ENCODE data around the gene GJB3. TPM values are rescaled to one million over a fixed set of nuclear protein-coding genes. Genes with fewer than 3 reads are reported as not detected.

Gene GJB3
- total RNA-seq, 2 donors from 2014 or later: not detected

GRCh38 chr1:34749992-34750391 lies 31.0 kb upstream of the GJB3 start:
- Mint-ChIP-seq H3K27me3 (ENCODE audit: low read depth) (peaks cover 7% of the 10 kb centered on the region), H3K4me3 (no peak overlapping the region), H3K36me3 (ENCODE audit: insufficient read depth in 2 of 2) (no peaks in the 10 kb centered on the region), H3K9me3 (no peaks in the 10 kb centered on the region), H3K27ac (no peak overlapping the region), H3K4me1 (ENCODE audit: low read depth) (no peaks in the 10 kb centered on the region)
- no peak for ATAC-seq (replicated peaks in 1 of 2)
- DNase-seq: no peak

- Mint-ChIP-seq H3K27me3 (ENCODE audit: low read depth) (peaks cover 7% of the 10 kb centered on the region), H3K4me1 (ENCODE audit: low read depth) (no peaks in the 10 kb centered on the region), H3K27ac (no peak overlapping the region), H3K4me3 (no peak overlapping the region), H3K36me3 (ENCODE audit: insufficient read depth in 2 of 2) (no peaks in the 10 kb centered on the region), H3K9me3 (no peaks in the 10 kb centered on the region)
- no peak for ATAC-seq (replicated peaks in 1 of 2)
- no peak for DNase-seq
These were observed 30.4 kb upstream of the GJB3 start for GRCh38 chr1:34750610-34751009.

- no peaks in the 10 kb centered on the region for H3K36me3 Mint-ChIP-seq (ENCODE audit: insufficient read depth in 2 of 2)
- H3K9me3 Mint-ChIP-seq: no peaks in the 10 kb centered on the region
- H3K4me3 Mint-ChIP-seq: no peak overlapping the region
- H3K27me3 Mint-ChIP-seq (ENCODE audit: low read depth): peaks cover 7% of the 10 kb centered on the region
- no peaks in the 10 kb centered on the region for H3K4me1 Mint-ChIP-seq (ENCODE audit: low read depth)
- H3K27ac Mint-ChIP-seq: no peak overlapping the region
- DNase-seq (no peak), ATAC-seq (replicated peaks in 1 of 2) (no peak)
These were observed 27.9 kb upstream of the GJB3 start for GRCh38 chr1:34753163-34753562.

GRCh38 chr1:34754964-34755637 lies 25.9 kb upstream of the GJB3 start, which contains the start of gene GJB5:
GJB5 (plus strand) TSS chr1:34755047; CDS start chr1:34757331, 2,284 bp downstream.
- ATAC-seq (replicated peaks in 1 of 2) (no peak), DNase-seq (no peak)
- Mint-ChIP-seq H3K27ac (no peak within 1 kb of the TSS), H3K4me3 (no peak within 1 kb of the TSS), H3K27me3 (ENCODE audit: low read depth) (no peaks in the 10 kb centered on the region), H3K36me3 (ENCODE audit: insufficient read depth in 2 of 2) (no peaks in the 10 kb centered on the region), H3K4me1 (ENCODE audit: low read depth) (no peaks in the 10 kb centered on the region), H3K9me3 (no peaks in the 10 kb centered on the region)

- H3K36me3 Mint-ChIP-seq (ENCODE audit: insufficient read depth in 2 of 2): no peaks in the 10 kb centered on the region
- no peaks in the 10 kb centered on the region for H3K27me3 Mint-ChIP-seq (ENCODE audit: low read depth)
- H3K9me3 Mint-ChIP-seq: no peaks in the 10 kb centered on the region
- H3K27ac Mint-ChIP-seq: no peak overlapping the region
- DNase-seq (no peak), ATAC-seq (replicated peaks in 1 of 2) (no peak)
- no peak overlapping the region for H3K4me3 Mint-ChIP-seq
- H3K4me1 Mint-ChIP-seq (ENCODE audit: low read depth): no peaks in the 10 kb centered on the region
These were observed 25.1 kb upstream of the GJB3 start for GRCh38 chr1:34755961-34756360.

- Mint-ChIP-seq H3K27me3 (ENCODE audit: low read depth) (no peaks in the 10 kb centered on the region), H3K4me3 (no peak overlapping the region), H3K9me3 (no peaks in the 10 kb centered on the region), H3K4me1 (ENCODE audit: low read depth) (no peaks in the 10 kb centered on the region), H3K27ac (no peak overlapping the region), H3K36me3 (ENCODE audit: insufficient read depth in 2 of 2) (no peaks in the 10 kb centered on the region)
- no peak for DNase-seq
- no peak for ATAC-seq (replicated peaks in 1 of 2)
These were observed 23.6 kb upstream of the GJB3 start for GRCh38 chr1:34757386-34757785.

- no peak overlapping the region for H3K4me3 Mint-ChIP-seq
- H3K27me3 Mint-ChIP-seq (ENCODE audit: low read depth): peaks cover 9% of the 10 kb centered on the region
- H3K9me3 Mint-ChIP-seq: no peaks in the 10 kb centered on the region
- H3K27ac Mint-ChIP-seq: no peak overlapping the region
- no peak for ATAC-seq (replicated peaks in 1 of 2)
- H3K4me1 Mint-ChIP-seq (ENCODE audit: low read depth): no peaks in the 10 kb centered on the region
- no peaks in the 10 kb centered on the region for H3K36me3 Mint-ChIP-seq (ENCODE audit: insufficient read depth in 2 of 2)
- DNase-seq: no peak
These were observed 22.3 kb upstream of the GJB3 start for GRCh38 chr1:34758751-34759150.

GRCh38 chr1:34759503-34760357 lies 21.3 kb upstream of the GJB3 start, which contains the start of gene GJB4:
GJB4 (plus strand) TSS chr1:34759740; CDS start chr1:34761255, 1,515 bp downstream.
- Mint-ChIP-seq H3K4me1 (ENCODE audit: low read depth) (no peaks in the 10 kb centered on the region), H3K36me3 (ENCODE audit: insufficient read depth in 2 of 2) (no peaks in the 10 kb centered on the region)
- ATAC-seq (replicated peaks in 1 of 2): no peak

GRCh38 chr1:34761176-34761761 lies 19.7 kb upstream of the GJB3 start:
- no peaks in the 10 kb centered on the region for H3K4me1 Mint-ChIP-seq (ENCODE audit: low read depth)
- no peaks in the 10 kb centered on the region for H3K36me3 Mint-ChIP-seq (ENCODE audit: insufficient read depth in 2 of 2)
- no peak overlapping the region for H3K27ac Mint-ChIP-seq
- ATAC-seq (replicated peaks in 1 of 2) (no peak), DNase-seq (no peak)
- no peak overlapping the region for H3K4me3 Mint-ChIP-seq
- no peaks in the 10 kb centered on the region for H3K9me3 Mint-ChIP-seq
- H3K27me3 Mint-ChIP-seq (ENCODE audit: low read depth): peaks cover 10% of the 10 kb centered on the region

More at GRCh38 chr1:34759503-34760357, 21.3 kb upstream of the GJB3 start, which contains the start of gene GJB4:
- Mint-ChIP-seq H3K4me3 (no peak within 1 kb of the TSS), H3K27me3 (ENCODE audit: low read depth) (peaks cover 10% of the 10 kb centered on the region), H3K9me3 (no peaks in the 10 kb centered on the region), H3K27ac (no peak within 1 kb of the TSS)
- DNase-seq: no peak

GRCh38 chr1:34761776-34762307 lies 19.2 kb upstream of the GJB3 start:
- no peak overlapping the region for H3K4me3 Mint-ChIP-seq
- H3K27me3 Mint-ChIP-seq (ENCODE audit: low read depth): peaks cover 10% of the 10 kb centered on the region
- DNase-seq (no peak), ATAC-seq (replicated peaks in 1 of 2) (no peak)
- H3K4me1 Mint-ChIP-seq (ENCODE audit: low read depth): no peaks in the 10 kb centered on the region
- no peak overlapping the region for H3K27ac Mint-ChIP-seq
- H3K36me3 Mint-ChIP-seq (ENCODE audit: insufficient read depth in 2 of 2): no peaks in the 10 kb centered on the region
- H3K9me3 Mint-ChIP-seq: no peaks in the 10 kb centered on the region

- Mint-ChIP-seq H3K9me3 (no peaks in the 10 kb centered on the region), H3K4me3 (no peak overlapping the region), H3K4me1 (ENCODE audit: low read depth) (no peaks in the 10 kb centered on the region), H3K36me3 (ENCODE audit: insufficient read depth in 2 of 2) (no peaks in the 10 kb centered on the region), H3K27me3 (ENCODE audit: low read depth) (peaks cover 10% of the 10 kb centered on the region), H3K27ac (no peak overlapping the region)
- no peak for ATAC-seq (replicated peaks in 1 of 2)
- DNase-seq: no peak
These were observed 18.4 kb upstream of the GJB3 start for GRCh38 chr1:34762474-34763141.

- Mint-ChIP-seq H3K36me3 (ENCODE audit: insufficient read depth in 2 of 2) (no peaks in the 10 kb centered on the region), H3K27ac (no peak overlapping the region), H3K4me1 (ENCODE audit: low read depth) (no peaks in the 10 kb centered on the region), H3K27me3 (ENCODE audit: low read depth) (peaks cover 10% of the 10 kb centered on the region), H3K4me3 (no peak overlapping the region), H3K9me3 (no peaks in the 10 kb centered on the region)
- ATAC-seq (replicated peaks in 1 of 2) (no peak), DNase-seq (no peak)
These were observed 17.8 kb upstream of the GJB3 start for GRCh38 chr1:34763142-34763781.
